ENCODE measurements around the gene CDK14.

- no peak for TF ChIP-seq CTCF (IDR thresholded peaks at IDR 0.05; ENCODE audit: insufficient read depth, low read length)
- no peak for TF ChIP-seq POLR2AphosphoS5 (IDR thresholded peaks at IDR 0.05; ENCODE audit: low read depth)
- no peak for TF ChIP-seq REST (IDR thresholded peaks at IDR 0.05; ENCODE audit: insufficient replicate concordance, low read depth)
- TF ChIP-seq SPI1 (IDR thresholded peaks at IDR 0.05; ENCODE audit: borderline replicate concordance, low read depth), result no peak
Observed at GRCh38 chr7:91051966-91052365, 455.8 kb downstream of the CDK14 start.
